Kidney tubule cell (primary cell): ENCODE results near the gene CAPN13.

Experiments used
- DNase-seq: peaks from one replicate; pipeline ENCODE4 v3.0.0-alpha.2; 2018; ENCODE audit warnings: low spot score

CAPN13 gene

GRCh38 chr2:30786923-30787685 is 20.1 kb downstream of the CAPN13 start:
- DNase-seq = no peak

DNA sequence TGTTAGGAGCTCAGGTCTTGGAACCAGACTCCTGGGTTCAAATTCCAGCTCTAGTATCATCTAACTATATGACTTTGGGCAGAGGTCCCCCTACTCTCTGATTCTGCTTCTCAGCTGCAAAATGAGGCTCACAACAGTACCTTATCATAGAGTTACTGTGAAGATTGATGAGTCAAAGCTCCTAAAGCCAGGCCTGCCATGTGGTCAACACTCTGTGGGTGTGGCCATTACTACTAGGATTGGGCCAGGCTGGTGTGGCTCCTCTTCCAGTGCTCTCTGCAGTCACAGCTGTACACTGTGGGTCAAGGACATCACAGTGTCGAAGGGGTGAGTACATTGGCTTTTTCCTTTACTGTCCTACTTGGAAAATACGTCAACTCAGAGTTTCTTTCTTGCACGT is 22.6 kb downstream of the CAPN13 start:
- DNase-seq = no peak

- DNase-seq = no peak
Observed at GRCh38 chr2:30781961-30782533, 25.2 kb downstream of the CAPN13 start.

DNA sequence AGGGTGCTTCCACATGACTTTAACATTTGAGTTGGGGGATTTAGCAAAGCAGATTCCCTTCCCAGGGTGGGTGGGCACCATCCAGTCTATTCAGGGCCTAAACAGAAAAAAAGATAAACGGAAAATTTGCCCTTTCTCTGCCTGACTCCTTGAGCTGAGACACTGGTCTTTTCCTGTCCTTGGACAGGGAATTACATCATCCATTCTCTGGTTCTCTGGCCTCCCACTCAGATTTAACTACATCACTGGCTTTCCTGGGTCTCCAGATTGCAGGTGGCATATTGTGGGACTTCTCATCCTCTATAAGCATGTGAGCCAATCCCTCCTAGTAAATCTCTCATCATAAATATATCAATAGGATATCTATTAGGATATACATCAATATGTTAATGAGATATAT is 25.8 kb downstream of the CAPN13 start:
- DNase-seq = no peak

DNA sequence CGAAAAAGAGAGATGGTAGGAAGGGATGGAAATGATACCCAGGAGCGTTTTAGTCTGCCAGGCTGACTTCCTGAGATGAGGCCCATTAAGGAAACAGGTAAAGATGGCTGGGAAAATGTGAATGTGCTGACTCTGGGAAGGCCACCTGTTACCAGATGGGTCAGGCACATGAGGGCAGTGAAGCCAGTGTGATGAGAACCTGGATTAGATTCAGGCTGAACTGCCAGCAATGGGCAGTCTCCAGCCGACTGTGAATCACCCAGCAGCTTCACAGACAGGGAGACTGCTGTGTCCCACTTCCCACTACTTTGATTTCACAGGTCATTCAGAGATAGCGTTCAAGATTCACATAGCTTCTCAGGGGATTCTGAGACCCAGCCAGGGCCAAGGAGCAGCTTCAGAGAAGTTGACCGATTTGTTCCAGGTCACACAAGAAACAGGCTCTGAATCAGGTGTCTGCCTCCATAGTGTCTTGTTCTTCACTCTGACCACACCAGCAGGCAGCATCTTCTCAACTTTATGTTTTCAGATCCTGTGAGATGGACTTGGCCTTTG is 26.4 kb downstream of the CAPN13 start:
- DNase-seq = no peak

DNA sequence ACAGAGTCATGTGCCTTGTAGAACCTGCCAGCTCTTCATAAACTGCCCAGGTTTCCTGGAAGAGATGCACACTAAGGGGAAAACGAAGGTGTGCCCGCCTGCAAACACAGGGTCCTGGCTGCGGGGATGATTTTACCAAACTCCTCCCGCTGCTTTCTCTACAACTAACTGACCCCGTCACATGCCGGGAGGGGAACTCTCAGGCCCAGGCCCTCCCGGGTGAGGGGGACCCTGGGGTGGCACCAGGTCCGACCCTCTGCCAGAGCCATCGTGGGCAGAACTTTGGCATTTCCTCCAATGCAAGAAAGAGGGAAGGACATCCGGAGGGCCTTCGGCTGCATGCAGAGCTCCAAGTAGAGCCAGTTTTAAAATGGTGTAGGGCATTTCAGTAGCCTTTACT is 28.6 kb downstream of the CAPN13 start:
- DNase-seq = no peak

DNA sequence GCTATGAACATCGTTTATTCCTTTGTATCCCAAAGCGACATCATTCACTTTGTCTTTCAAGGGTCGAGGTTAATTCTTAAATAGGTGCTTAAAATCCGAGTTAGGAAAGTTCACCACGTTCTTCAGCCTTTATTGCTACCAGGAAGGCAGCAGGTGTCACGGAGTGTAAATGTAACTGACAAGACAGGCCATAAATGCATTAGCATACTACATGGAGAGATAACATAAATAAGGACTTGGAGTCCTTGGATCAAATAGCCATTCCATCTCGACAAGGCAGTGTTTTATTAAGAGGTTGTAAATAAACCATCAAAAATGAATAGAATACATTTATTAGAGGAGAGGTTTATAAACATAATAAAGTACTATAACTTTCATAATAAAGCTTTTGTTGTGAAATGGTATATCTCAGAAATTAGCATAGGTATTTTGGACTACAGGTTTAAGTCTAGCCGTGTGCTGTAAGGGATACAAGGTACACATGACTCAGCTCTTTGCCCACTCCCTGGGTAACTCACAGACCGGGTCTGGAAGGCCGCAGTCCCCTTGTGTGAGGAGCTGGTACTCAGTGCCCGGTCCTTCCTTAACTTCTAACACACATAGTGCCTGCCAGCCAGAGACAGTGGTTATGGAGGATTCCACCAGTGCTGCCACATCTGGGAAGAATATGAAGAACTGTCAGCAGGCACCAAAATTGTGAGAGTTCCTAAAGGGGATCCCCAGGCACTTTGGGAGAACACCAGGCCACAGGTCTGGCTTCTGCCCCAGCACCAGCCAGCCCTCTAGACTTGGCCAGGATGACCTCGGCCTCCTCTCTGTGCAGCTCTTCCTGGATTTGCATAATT is 29.4 kb downstream of the CAPN13 start:
- DNase-seq = no peak

- DNase-seq = no peak
Observed at GRCh38 chr2:30776831-30777635, 30.2 kb downstream of the CAPN13 start.

- no peak for DNase-seq
Observed at GRCh38 chr2:30775833-30776232, 31.4 kb downstream of the CAPN13 start.

DNA sequence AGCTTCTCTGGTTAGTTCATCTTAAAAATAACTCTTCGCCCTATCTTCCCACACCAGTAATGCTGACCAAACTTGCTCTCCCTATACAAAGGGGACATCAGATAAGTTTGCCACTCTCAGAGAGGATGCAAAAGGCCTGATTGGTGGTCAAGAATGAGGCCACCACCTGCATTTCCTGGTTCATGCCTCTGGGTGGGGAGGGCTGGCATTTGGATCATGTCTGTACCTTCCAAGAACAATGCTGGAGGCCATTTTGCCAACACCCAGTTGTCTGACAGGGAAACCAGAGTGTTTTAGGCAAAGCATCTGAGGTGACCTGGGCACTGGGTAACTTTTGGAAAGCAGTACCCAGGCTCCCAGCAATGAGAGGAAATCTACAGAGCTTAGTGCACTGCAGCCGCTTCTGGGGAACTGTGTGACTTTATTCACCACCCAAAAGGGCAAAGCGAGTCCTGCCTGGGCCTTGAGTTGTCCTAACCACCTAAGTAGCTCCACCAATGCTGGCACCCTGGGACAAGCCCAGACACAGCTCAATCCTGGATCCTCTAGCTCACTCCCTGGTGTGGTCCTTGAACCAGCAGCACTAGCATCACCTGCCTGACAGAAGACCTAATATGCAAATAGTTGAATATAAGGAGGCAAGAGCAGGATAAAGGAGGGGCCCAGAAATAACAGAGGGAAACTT is 35.1 kb downstream of the CAPN13 start:
- DNase-seq = no peak

GRCh38 chr2:30770816-30771576 is 36.2 kb downstream of the CAPN13 start:
- DNase-seq = no peak

DNA sequence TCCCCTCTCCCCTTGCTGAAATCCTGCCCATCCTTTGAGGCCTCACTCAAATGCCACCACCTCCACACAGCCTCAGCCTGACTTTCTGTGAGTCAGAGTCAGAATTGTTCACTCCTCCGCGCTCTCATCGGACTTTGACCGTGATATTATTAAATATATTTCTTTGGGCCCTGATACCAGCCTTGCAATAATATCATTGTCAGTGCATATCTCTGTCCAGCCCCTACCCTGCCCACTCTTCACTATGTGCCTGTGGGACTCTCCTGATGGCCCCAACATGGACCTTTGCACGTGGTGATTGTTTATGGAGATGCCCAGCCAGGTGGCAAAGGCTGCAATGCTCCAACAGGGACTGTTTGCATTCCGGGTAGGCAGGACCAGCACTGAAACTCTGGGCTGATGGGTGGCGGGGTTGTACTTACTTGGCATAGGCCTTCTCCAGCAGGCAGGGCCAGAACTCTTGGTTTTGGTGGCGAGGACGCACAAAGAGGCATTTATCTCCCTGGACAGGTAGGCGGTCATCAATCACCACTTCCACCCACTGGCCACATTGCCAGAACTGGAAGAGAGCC is 37.3 kb downstream of the CAPN13 start:
- no peak for DNase-seq

GRCh38 chr2:30769481-30769780 is 37.8 kb downstream of the CAPN13 start:
- no peak for DNase-seq

DNA sequence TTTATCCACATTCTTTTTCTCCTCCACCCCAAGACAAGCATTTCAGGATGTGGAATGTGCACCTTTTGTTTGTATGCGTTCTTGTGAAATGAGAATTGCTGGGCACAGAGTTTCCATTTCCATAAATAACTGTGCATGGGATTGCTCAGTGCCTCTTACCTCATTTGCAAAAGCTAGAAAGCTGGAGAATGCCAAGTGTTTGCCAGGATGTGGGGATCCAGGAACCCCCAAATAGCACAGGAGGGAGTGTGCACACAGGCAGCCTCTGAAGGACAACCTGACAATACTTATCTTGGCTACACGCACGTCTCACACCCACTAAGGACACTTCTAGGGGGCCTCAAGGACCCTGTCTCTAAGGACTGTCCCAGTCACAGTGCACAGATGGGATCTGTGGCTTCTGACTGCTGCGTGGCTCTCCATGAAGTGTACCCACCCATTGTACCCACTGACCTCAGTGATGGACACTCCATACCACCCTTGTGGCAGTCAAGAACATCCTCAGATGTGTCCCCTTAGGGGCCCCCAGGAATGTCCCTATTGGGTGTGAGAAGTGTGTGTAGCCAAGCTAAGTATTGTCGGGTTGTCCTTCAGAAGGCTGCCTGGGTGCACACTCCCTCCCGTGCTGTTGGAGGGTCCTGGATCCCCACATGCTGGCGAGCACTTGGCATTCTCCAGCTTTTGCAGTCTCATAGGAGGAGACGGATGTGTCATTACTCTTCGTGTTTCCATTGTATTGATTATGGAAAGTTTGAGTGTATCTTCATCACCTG is 38.4 kb downstream of the CAPN13 start:
- DNase-seq = no peak

- no peak for DNase-seq
Observed at GRCh38 chr2:30768036-30768686, 39.1 kb downstream of the CAPN13 start.

DNA sequence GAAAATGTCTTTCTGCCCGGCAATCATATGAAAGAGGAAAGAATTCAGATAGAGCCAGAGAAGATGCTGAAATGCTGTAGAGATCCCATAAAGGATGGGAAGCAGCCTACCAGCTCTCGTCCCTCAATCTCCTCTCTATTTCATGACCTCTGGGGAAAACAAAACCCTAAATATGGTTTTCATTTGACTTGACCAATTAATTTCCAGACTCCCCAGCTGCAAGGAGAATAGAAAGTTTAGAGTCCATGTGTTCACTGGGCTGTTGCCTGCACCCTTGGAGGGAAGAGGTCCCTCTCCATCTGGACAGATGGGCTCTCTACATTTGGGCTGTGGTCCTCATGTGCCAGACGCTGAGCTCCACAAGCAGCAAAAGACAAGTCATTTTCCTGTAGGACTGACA is 40.6 kb downstream of the CAPN13 start:
- no peak for DNase-seq

GRCh38 chr2:30765876-30766470 is 41.3 kb downstream of the CAPN13 start:
- DNase-seq = no peak

- DNase-seq = no peak
Observed at GRCh38 chr2:30765191-30765590, 42.1 kb downstream of the CAPN13 start.
